Astrocyte (in vitro differentiated cells and primary cell): ENCODE results near the gene OCIAD1.

ENCODE experiments used
- CTCF ChIP-seq: IDR thresholded peaks from 2 replicates; pipeline ENCODE4 v1.5.1; 2011; ENCODE audit warnings: low read depth, mild to moderate bottlenecking, inconsistent platforms, low read length, moderate library complexity; ENCODE audit not compliant: insufficient read depth
- EZH2 ChIP-seq: IDR thresholded peaks from 2 replicates; pipeline ENCODE4 v1.6.1; 2012; ENCODE audit warnings: mild to moderate bottlenecking, low read length, inconsistent platforms; ENCODE audit not compliant: insufficient read depth

GRCh38 chr4:48904541-48905142 lies 73.8 kb downstream of the OCIAD1 start:
- TF ChIP-seq CTCF (no peak), EZH2 (no peak)
